Ishikawa (cell line): ENCODE data around the gene TCF7L2.
A peak's percentile ranks its signal among the peaks of the same experiment; 100 is the strongest.

Experiments used
- CEBPB ChIP-seq: IDR thresholded peaks from 2 replicates; pipeline ENCODE4 v1.6.1; 2012
- CREB1 ChIP-seq: IDR thresholded peaks from 2 replicates; pipeline ENCODE4 v1.6.1; 2012; ENCODE audit warnings: low read depth
- EGR1 ChIP-seq: IDR thresholded peaks from 2 replicates; pipeline ENCODE4 v1.6.1; 2012
- EP300 ChIP-seq: IDR thresholded peaks from 2 replicates; pipeline ENCODE4 v1.6.1; 2012; ENCODE audit warnings: borderline replicate concordance
- FOXM1 ChIP-seq: IDR thresholded peaks from 2 replicates; pipeline ENCODE4 v1.6.1; 2012; ENCODE audit warnings: low read depth, borderline replicate concordance
- MAX ChIP-seq: IDR thresholded peaks from 2 replicates; pipeline ENCODE4 v1.6.1; 2012
- NFIC ChIP-seq: IDR thresholded peaks from 2 replicates; pipeline ENCODE4 v1.6.1; 2012
- RAD21 ChIP-seq: IDR thresholded peaks from 2 replicates; pipeline ENCODE4 v1.6.1; 2012; ENCODE audit warnings: low read depth
- REST ChIP-seq: IDR thresholded peaks from 2 replicates; pipeline ENCODE4 v1.6.1; 2012; ENCODE audit warnings: low read depth, mild to moderate bottlenecking
- TAF1 ChIP-seq: IDR thresholded peaks from 2 replicates; pipeline ENCODE4 v1.6.1; 2012; ENCODE audit warnings: low read depth, mild to moderate bottlenecking
- TCF12 ChIP-seq: IDR thresholded peaks from 2 replicates; pipeline ENCODE4 v1.6.1; 2012; ENCODE audit warnings: low read depth
- TEAD4 ChIP-seq: IDR thresholded peaks from 2 replicates; pipeline ENCODE4 v1.6.1; 2012
- USF1 ChIP-seq: IDR thresholded peaks from 2 replicates; pipeline ENCODE4 v1.6.1; 2012
- YY1 ChIP-seq: IDR thresholded peaks from 2 replicates; pipeline ENCODE4 v1.6.1; 2012; ENCODE audit warnings: low read depth
- ZBTB7A ChIP-seq: IDR thresholded peaks from 2 replicates; pipeline ENCODE4 v1.6.1; 2012; ENCODE audit warnings: low read depth

TCF7L2 gene

GRCh38 chr10:112964482-112964881, 14.4 kb downstream of the TCF7L2 start:
- no peak for TF ChIP-seq TEAD4
- no peak for TF ChIP-seq EP300

- peak; percentile 71 for TF ChIP-seq NFIC
- TF ChIP-seq CEBPB = no peak
Measured at GRCh38 chr10:112966194-112966855, 16.3 kb downstream of the TCF7L2 start.

GRCh38 chr10:112967200-112967599, 17.2 kb downstream of the TCF7L2 start:
- TF ChIP-seq YY1 = no peak
- TF ChIP-seq FOXM1 = no peak
- no peak for TF ChIP-seq CEBPB
- no peak for TF ChIP-seq USF1
- no peak for TF ChIP-seq REST
- TF ChIP-seq NFIC = no peak
- no peak for TF ChIP-seq RAD21
- TF ChIP-seq TEAD4 = no peak
- TF ChIP-seq TCF12 = no peak
- no peak for TF ChIP-seq EP300

GRCh38 chr10:112969131-112969530, 19.1 kb downstream of the TCF7L2 start:
- TF ChIP-seq CEBPB = no peak
- no peak for TF ChIP-seq RAD21
- no peak for TF ChIP-seq ZBTB7A
- no peak for TF ChIP-seq EGR1
- no peak for TF ChIP-seq REST
- no peak for TF ChIP-seq CREB1
- no peak for TF ChIP-seq YY1
- no peak for TF ChIP-seq EP300
- TF ChIP-seq TEAD4 = no peak
- no peak for TF ChIP-seq TAF1
- no peak for TF ChIP-seq USF1

- TF ChIP-seq TAF1 = no peak
- no peak for TF ChIP-seq CEBPB
- no peak for TF ChIP-seq REST
- TF ChIP-seq USF1 = no peak
- TF ChIP-seq TEAD4 = no peak
- no peak for TF ChIP-seq FOXM1
Measured at GRCh38 chr10:112969542-112969941, 19.5 kb downstream of the TCF7L2 start.

- TF ChIP-seq EP300 = no peak
- TF ChIP-seq MAX = no peak
- no peak for TF ChIP-seq ZBTB7A
- no peak for TF ChIP-seq EGR1
- no peak for TF ChIP-seq CEBPB
- TF ChIP-seq RAD21 = no peak
- no peak for TF ChIP-seq CREB1
- TF ChIP-seq TEAD4 = no peak
- TF ChIP-seq USF1 = no peak
- TF ChIP-seq TCF12 = no peak
- no peak for TF ChIP-seq REST
Measured at GRCh38 chr10:112970021-112970420, 20.0 kb downstream of the TCF7L2 start.
